Caki2 (cell line): Measurements from ENCODE around the gene PHC3. TPM values are rescaled to one million over a fixed set of nuclear protein-coding genes. Genes with fewer than 3 reads are reported as not detected.
"Not testable (repeated sequence)": the region's sequence is repeated elsewhere in the genome, so short reads cannot be mapped to it uniquely, and the experiment has no call there.

Source experiments
- DNase-seq: peaks from one replicate; pipeline ENCODE4 v3.0.0-alpha.2; 2015; ENCODE audit warnings: low read depth
- in situ Hi-C: cut with HindIII; loops from 2 replicates; pipeline ENCODE4 v1.10.0; 2016; ENCODE audit warnings: low sequenced_read_pairs, low pct_unique_long_range_greater_than_20kb, mixed read lengths
- total RNA-seq: library from RNA; depleted of rRNA; stranded (reverse); fragments of >200 nt; shearing (Covaris generic); gene quantifications from 2 replicates; pipeline ENCODE4 v1.2.3, GENCODE V29; 2014; ENCODE audit warnings: low replicate concordance

PHC3 gene
- total RNA-seq, 1 experiment from 2014 or later, result 11.1 TPM

DNA sequence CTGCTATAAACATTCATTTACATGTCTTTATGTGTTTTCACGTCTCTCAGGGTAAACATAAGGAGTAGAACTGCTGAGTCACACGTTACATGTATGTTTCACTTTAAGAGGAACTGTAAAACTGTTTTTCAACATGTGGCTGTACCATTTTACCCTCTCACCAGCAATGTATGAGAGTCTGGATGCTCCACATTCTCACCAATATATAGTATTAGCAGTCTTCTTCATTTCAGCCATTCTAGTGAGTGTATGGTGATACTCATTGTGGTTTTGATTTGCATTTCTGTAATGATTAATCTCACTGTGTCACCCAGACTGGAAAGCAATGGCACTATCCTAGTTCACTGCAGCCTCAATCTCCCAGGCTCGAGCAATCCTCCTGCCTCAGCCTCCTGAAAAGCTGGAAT is 37.1 kb downstream of the PHC3 start:
- DNase-seq, result peak; percentile 57
- in situ Hi-C loops, result no loop called here

DNA sequence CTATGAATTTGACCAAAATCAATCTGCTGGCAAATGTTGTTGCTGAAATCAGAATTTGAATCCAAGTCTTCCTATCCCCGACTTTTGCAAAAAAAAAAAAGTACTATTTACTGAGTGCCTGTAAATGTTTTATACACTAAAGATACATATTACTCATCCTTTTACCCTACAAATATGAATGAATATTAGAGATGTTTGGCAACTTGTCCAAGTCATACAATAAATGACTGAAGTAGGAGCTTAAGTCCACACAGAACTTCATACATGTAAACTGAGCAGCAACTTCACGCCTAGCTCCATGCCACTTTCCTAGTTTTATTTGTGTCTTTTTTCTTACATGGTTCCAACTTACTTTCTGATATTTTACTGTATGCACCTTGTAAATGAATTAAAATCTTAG is 39.2 kb downstream of the PHC3 start:
- in situ Hi-C loops, result no loop called here
- DNase-seq, result no peak

DNA sequence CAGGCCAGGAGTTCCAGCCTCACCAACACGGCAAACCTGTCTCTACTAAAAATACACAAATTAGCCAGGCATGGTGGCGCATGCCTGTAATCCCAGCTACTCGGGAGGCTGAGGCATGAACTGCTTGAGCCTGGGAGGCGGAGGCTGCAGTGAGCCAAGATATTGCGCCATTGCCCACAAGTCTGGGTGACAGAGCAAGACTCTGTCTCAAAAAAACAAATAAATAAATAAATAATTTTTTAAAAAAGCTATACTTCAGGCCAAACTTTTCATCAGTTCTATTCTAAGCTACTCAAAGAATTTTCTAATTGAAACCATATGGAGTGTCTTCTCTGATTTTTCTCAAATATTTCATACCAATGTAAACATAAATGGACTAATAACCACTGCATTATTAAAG is 43.5 kb downstream of the PHC3 start:
- in situ Hi-C loops, result no loop called here
- DNase-seq, result no peak

DNA sequence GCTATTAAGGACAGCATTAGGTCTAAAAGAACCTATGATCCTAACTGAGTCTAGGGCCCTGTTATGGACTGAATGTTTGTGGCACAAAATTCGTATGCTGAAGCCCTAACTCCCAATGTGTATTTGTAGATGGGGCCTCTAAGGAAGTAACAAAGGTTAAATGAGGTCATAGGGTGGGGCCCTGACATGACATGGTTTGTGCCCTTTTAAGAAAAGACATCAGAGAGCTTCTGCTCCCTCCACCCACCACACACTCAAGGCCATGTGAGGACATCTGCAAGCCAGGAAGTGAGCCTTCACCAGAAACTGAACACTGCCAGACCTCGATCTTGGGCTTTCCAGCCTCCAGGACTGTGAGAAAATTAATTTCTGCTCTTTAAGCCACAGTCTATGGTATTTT is 49.2 kb downstream of the PHC3 start:
- in situ Hi-C loops, result no loop called here
- no peak for DNase-seq

DNA sequence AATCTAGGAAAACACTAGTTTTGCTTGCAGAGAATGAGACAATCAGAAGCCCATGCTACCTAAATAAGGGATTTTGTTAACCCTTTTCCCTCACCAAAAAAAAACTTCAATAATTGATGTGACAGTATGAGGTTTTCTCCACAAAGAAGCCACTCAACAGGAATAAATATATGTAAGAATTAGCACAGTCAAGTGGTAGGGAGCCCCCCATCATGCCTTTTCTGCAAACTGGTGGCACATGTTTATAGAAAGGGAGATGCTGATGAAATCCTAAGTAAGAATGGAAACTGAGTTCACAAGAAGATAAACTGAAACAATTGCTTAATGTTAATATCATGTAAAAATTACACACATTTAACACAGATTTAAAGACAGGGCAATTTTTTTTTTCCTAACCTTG is 51.0 kb downstream of the PHC3 start:
- DNase-seq, result no peak
- in situ Hi-C loops, result no loop called here

DNA sequence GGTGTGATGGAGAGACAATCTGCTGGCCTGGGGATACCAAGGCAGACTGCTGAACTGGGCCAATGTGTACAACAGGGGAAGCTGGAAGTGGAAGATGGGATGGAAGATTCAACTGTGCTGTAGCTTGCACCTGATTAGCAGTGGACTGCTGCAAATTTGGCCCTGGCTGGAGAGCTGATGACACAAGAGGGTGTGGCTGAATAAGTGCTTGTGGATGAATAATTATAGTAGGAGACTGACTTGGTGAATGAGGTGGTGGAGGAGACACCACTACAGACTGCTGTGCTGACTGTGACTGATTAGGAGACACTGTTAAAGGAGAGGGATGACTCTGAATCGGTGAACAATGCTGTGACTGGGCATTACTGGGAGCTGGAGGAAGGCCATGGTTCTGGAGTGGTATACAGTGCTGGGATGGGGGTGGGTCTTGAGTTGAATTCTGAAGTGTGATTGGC is 52.5 kb downstream of the PHC3 start:
- in situ Hi-C loops, result no loop called here
- DNase-seq, result peak; percentile 39

DNA sequence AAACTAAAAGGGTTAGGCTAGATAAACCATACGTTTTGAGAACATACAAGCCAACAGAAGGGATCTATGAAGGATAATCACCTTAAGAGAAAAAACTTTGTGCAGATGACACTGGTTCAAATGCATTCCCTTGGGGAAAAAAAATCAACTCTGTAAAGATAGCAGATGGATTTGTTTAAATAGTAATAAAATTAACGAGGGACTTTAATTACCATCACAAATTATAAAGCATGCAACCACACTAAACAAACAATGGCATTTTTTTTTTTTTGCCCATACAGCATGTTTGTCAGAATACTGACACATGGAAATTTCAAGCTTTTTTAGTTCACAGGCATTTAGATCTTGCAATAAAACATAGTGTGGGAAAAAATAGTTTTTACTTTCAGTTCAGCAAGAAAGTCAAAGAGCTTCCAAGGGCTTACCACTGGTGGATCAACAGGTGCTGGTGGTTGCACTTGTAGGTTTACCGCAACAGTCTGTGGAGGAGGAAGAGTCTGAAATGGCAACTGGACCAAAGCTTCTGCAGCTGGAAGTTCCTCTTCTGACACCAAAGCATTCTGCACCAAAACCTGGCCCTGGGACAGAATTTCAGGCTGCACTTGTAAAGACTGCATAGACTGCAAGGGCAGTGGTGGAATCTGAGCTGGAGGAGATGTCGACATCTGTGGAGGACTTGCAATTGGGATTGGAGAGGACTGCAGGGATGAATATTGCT is 53.1 kb downstream of the PHC3 start:
- no peak for DNase-seq
- in situ Hi-C loops, result no loop called here

DNA sequence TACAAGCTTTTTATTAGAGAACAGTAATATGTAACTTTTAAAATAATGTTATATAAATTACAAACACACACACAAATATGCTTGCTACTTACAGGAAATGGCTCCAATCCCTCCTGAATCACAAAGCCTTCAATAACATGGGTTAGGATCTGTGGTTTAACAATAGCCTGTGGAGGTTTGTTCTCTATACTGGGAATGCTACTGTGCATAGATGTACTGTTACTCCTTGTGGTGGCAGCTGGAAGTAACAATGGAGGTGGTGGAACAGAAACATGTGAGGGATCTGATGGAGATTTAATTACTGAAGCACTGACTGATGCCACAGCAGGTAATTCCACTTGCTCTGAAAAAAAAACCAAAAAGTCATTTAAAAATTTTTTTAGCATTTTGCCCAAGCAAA is 64.4 kb downstream of the PHC3 start:
- in situ Hi-C loops, result no loop called here
- no peak for DNase-seq

DNA sequence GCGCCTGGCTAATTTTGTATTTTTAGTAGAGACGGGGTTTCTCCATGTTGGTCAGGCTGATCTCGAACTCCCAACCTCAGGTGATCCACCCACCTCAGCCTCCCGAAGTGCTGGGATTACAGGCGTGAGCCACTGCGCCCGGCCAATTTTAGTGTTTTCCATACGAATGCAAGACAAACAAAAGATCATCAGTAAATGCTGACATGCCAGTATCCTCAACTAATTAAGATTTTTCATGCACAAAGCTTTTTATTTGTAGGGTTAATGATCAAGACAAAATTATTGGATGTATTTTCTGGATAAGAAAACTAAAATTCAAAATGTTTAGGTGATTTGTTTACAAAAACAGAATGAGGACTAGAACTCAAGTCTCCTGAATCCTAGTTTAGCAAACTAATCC is 67.4 kb downstream of the PHC3 start:
- DNase-seq, in situ Hi-C loops: not testable (repeated sequence)

DNA sequence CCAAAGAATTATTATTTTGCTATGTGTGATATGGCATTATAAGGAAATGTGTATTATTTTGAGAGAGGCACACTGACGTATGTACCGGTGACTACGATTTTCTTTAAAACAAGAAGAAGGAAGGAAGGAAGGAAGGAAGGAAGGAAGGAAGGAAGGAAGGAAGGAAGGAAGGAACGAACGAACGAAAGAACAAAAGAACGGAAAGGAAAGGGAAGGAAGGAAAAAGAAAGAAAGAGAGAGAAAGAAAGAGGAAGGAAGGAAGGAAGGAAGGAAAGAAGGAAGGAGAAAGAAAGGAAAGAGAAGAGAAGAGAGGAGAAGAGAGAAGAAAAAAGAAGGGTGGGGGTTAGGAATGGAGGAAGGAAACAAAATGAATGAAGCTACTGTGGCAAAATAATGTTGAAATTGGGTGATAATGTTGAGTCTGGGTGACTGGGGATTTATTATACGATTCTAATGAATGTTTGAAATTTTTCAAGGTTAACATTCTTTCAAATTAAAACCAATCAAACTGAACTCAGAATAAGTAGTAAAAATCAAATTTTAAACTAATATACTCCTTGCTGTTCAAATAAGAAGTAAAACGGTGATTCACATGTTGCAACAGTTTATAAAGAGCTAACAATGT is 70.3 kb downstream of the PHC3 start:
- in situ Hi-C loops, result no loop called here

DNA sequence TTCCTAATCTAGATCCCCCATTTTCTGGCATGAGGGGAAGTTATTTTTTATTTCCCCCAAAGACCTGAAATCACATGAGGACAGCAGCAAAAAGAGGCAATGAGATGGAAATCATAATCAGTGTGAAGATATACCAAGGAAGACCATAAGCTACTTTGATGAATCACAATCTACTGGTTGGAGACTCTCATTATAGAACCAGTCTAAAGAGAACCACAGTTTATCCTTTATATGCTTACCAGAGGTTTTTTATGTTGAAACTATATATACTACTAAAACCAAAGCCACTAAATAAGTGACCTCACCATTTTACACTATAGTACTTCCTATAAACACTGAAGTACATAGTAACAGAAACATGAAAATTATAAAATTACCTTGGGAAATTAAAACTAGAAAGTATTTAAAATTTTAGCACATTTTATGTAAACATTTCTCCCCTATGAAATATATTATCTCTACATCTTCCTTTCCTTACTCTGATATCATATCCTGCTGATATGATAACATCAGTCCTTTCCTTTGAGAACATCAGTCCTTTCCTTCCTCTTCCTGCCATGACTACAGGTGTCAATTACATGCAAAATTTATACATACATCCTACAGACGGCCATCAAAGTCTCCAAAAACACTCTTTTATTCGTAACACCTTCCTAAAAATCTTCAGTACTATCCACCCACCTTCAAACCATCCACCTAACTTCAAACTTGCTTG is 71.8 kb downstream of the PHC3 start:
- no peak for DNase-seq
- in situ Hi-C loops, result no loop called here

More for the DNA sequence above, 70.3 kb downstream of the PHC3 start:
- DNase-seq, result no peak

DNA sequence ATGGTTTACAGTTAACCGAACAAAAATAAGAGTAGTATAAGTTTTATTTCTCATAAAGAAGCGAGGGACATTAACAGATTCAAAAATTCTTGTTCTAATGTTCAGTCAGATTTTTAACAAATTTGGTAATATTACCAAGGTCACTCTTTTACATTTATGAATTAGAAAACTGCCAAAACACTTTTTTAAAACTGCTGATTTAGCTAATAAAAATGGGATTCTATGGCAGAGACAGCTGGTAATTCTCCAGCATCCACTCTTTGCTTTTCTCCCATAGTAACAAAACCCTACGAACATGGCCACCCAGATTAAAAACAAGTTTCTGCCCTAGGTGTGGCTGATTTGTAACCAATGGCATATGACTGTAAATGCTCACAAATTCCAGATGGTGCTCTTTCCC is 72.6 kb downstream of the PHC3 start:
- no peak for DNase-seq
- in situ Hi-C loops, result no loop called here

DNA sequence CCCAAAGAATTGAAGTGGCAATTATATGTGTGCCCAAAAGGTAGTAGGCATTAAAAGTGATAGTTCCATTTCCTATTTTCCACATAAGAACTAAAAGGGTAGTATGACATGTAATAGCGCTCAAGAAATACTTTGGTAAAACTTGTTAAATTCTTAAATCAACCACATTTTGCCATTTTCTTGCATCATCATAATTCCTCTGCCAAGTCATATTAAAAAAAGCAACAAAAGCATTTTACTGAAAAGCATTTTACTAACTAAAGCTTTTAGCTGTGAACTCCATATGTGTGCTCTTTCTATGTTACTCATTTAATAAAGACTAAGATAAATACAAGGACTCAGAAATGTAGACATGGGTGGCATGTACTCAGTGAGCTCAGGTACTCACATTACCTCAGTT is 73.6 kb downstream of the PHC3 start:
- in situ Hi-C loops, result no loop called here
- DNase-seq, result no peak

DNA sequence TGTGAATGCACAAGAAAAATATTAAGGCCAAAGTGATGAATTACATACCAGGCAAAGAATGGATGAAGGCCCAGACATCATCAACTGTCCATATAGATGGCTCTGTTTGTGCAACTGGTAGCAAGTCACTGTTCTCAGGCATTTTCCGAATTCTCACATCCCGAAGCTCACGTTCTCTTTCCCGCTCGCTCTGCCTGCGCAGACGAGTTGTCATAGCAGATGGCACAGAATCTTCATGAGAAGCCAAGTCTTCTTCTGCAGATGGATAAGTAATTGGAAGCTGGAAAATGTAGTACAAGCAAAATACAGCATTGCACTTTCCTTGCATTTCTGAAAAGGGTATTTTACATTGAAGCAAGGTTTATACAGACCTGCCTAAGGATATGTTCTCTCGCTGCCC is 79.1 kb downstream of the PHC3 start:
- no peak for DNase-seq
- in situ Hi-C loops, result no loop called here

DNA sequence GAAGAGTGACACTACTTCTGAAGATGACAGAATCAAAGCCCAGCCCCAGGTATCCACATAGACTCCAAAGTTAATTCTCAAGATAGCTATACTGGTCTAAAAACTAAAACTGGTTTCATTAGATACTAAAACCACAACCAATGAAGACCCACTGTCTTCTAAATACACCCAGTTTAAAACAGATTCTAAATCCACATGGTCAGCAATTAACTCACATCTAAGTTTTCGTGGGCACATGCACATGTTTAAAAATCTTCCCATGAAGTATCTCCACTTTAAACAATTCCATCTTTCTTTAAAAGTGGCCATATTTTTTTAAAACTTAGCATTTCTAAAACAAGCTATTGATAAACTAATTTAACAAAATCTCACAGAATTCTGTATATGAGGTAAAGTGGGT is 80.6 kb downstream of the PHC3 start:
- in situ Hi-C loops, result no loop called here
- no peak for DNase-seq

DNA sequence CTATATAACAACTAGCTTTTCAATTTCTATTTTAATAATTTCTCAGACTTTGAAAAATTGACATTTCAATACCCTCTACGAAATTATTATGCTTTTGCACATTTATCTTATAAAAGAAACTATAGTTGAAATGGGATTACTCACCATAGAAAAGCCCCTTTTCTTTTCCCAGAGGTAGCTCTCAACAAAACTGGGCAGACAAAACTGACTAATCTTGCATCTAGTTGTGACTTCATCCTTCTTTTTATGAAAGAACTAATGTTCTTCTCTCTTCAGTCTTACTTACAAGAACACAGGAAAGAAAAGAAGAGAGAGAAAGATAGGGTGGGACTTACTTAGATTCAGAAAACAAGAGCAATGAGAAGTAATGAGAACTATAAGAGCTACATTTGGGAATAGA is 82.8 kb downstream of the PHC3 start:
- in situ Hi-C loops, result no loop called here

DNA sequence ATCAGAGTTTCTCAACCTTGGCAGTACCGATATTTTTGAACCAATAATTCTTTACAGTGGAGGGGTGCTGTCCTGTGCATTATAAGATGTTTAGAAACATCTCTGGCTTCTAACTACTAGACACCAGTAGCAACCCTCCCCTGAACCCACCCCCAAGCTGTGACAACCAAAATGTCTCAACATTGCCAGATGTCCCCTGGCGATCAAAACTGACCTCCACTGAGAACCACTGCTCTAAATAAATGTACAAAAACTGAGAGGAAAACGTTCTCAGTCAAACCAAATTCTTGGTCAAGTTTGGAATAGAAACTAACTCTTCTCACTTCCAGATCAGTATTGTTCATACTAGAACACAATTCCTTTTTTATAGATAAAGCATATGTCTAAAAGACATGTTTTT is 85.2 kb downstream of the PHC3 start:
- in situ Hi-C loops, result no loop called here
- no peak for DNase-seq

More for the DNA sequence above, 82.8 kb downstream of the PHC3 start:
- DNase-seq, result no peak

DNA sequence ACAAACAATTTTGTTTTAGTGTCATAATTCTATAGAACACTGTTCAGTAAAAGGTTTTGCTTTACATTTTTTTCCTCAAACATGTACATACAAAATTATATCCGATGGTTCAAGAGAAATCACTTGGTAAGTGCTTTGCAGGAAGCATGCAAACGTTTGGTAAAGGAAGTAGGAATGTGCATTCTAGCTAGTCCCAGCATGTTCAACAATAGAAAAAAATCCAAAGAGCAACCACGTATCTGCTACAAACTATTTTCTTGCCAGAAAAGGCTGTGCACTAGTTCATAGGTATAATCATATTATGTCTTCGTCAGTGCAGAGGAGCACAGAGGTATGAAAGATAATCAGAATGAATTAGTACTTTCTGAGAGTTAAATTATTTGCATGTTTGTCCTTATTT is 85.8 kb downstream of the PHC3 start:
- in situ Hi-C loops, result no loop called here
- DNase-seq, result no peak

DNA sequence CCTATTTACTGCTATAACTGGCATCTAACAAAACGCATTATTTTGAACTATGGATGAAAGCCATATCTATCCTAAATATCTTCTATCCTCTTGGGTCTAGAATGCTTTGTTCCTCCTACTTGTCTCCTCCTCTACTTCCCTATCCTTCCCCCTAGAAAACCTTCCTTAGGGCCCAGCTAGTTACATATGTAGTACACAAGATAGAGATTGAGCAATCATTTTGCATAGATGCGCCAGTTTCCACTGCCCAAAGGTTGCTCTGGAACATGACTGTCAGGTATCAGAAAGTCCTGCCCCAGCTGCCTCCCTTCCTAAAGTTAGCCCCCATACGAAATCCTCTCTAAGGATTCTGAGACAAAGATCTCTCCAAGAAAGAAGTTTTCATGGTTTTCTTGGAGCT is 88.6 kb downstream of the PHC3 start:
- in situ Hi-C loops, result no loop called here

DNA sequence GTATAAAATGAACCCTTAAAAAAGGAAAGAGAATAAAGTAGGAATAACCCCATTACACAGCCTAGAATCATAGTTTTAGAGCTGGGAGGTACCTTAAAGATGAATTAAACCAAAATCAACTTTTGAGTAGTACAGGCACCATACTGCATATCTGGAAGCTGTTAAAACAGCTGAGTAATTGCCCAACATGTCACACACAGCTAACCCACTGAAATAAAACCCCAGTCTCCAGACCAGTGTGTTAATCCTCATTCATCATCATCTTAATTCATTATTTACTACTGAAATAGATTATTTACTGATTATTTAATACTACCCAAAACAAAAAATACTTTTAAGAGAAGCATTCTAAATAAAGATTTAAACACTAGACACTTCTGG is 90.9 kb downstream of the PHC3 start:
- in situ Hi-C loops, result no loop called here
- DNase-seq, result no peak

More for the DNA sequence above, 88.6 kb downstream of the PHC3 start:
- DNase-seq, result no peak
